ENCODE data around the gene ZNF827.

DNA sequence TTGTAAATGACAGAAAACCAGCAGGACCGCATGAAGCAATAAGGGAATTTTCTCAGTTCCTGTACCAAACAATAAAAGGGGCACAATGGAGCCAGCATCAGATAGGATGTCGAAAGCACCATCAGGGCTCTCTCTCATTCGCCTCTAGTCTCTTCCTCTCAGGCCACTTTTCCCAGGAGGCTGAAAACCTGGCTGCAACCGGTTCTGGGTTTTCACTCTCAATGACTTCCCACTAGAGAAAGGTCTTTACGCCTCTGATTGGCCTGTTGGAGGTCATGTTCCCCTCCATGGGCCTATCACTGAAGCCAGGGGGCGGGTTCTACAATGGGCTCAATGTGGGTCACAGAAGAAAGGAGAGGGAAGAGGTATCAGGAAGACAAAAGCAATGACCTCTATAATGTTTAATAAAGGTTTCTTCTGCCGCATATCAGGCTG lies 29.3 kb downstream of the ZNF827 start:
- TF ChIP-seq EGR1 (IDR thresholded peaks at IDR 0.05) (no peak), EP300 (IDR thresholded peaks at IDR 0.05; ENCODE audit: borderline replicate concordance) (no peak), FOXM1 (IDR thresholded peaks at IDR 0.05; ENCODE audit: borderline replicate concordance, low read depth) (no peak), TAF1 (IDR thresholded peaks at IDR 0.05; ENCODE audit: low read depth) (no peak), RAD21 (IDR thresholded peaks at IDR 0.05; ENCODE audit: low read depth) (no peak), CEBPB (IDR thresholded peaks at IDR 0.05) (no peak)
- TF ChIP-seq, protein P1, sequence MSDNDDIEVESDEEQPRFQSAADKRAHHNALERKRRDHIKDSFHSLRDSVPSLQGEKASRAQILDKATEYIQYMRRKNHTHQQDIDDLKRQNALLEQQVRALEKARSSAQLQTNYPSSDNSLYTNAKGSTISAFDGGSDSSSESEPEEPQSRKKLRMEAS (IDR thresholded peaks at IDR 0.05): no peak
